CD14-positive monocyte (primary cell): ENCODE data around the gene MSRB1. TPM values are rescaled to one million over a fixed set of nuclear protein-coding genes. Genes with fewer than 3 reads are reported as not detected.

Experiments used
- DNase-seq, 3 donors: peaks; one replicate each; pipeline ENCODE4 v3.0.0-alpha.2; 2011 to 2022
- H2AFZ ChIP-seq: 2 replicates; pipeline ENCODE4 v1.6.0; 2012; ENCODE audit warnings: mild to moderate bottlenecking, low read depth, low read length, inconsistent platforms; ENCODE audit not compliant: insufficient read depth, poor library complexity, severe bottlenecking
- H3K27ac ChIP-seq, 2 donors: 1 replicate in 1 of 2; 2 replicates in 1 of 2; pipeline ENCODE4 v1.5.1; 2012 to 2013; ENCODE audit warnings: low read length in 2 of 2, control low read depth in 1 of 2, inconsistent platforms in 1 of 2, low read depth in 1 of 2, mild to moderate bottlenecking in 1 of 2
- H3K27me3 ChIP-seq, 2 donors: one replicate each; pipeline versions ENCODE4 v1.6.0 to v1.6.1; 2011 to 2013; ENCODE audit warnings: low read length in 2 of 2; ENCODE audit not compliant: control insufficient read depth in 2 of 2, insufficient read depth in 2 of 2
- H3K36me3 ChIP-seq, 2 donors: replicated peaks in 1 of 2; 1 replicate in 1 of 2; 2 replicates in 1 of 2; pipeline versions ENCODE4 v1.5.1 to v1.6.1; 2012 to 2013; ENCODE audit warnings: low read length in 2 of 2, control low read depth in 1 of 2, inconsistent platforms in 1 of 2, mild to moderate bottlenecking in 1 of 2; ENCODE audit not compliant: insufficient read depth in 2 of 2, control insufficient read depth in 1 of 2
- H3K4me1 ChIP-seq, 2 donors: 1 replicate in 1 of 2; 2 replicates in 1 of 2; pipeline versions ENCODE4 v1.5.1 to v1.6.1; 2012 to 2013; ENCODE audit warnings: low read length in 2 of 2, control low read depth in 1 of 2, inconsistent platforms in 1 of 2, mild to moderate bottlenecking in 1 of 2, moderate library complexity in 1 of 2; ENCODE audit not compliant: insufficient read depth in 2 of 2, control insufficient read depth in 1 of 2
- H3K4me2 ChIP-seq: replicated peaks from 2 replicates; pipeline ENCODE3; 2012; ENCODE audit warnings: low read length, moderate library complexity, mild to moderate bottlenecking; ENCODE audit not compliant: poor library complexity, severe bottlenecking; ENCODE audit errors: extremely low read depth
- H3K4me3 ChIP-seq, 3 experiments: fragments of 200-600 bp in 1 of 3; sonication (generic) in 1 of 3; replicated peaks in 1 of 3; 1 replicate in 2 of 3; 2 replicates in 1 of 3; pipeline ENCODE4 v1.5.1; 2011 to 2013; ENCODE audit warnings: low read length in 3 of 3, mild to moderate bottlenecking in 3 of 3, control low read depth in 2 of 3, low read depth in 2 of 3, inconsistent platforms in 1 of 3, moderate library complexity in 1 of 3
- H3K79me2 ChIP-seq: 2 replicates; pipeline ENCODE4 v1.6.0; 2012; ENCODE audit warnings: mild to moderate bottlenecking, control low read depth, inconsistent platforms, low read length, moderate library complexity; ENCODE audit not compliant: insufficient read depth
- H3K9ac ChIP-seq: 2 replicates; pipeline ENCODE4 v1.6.0; 2017; ENCODE audit warnings: low read length, mild to moderate bottlenecking; ENCODE audit not compliant: insufficient read depth, poor library complexity, severe bottlenecking
- H3K9me3 ChIP-seq, 2 donors: replicated peaks in 1 of 2; 1 replicate in 1 of 2; 2 replicates in 1 of 2; pipeline versions ENCODE4 v1.5.1 to v1.6.1; 2012 to 2013; ENCODE audit warnings: low read length in 2 of 2, control low read depth in 1 of 2; ENCODE audit not compliant: control insufficient read depth in 1 of 2, insufficient read depth in 1 of 2
- H4K20me1 ChIP-seq: 2 replicates; pipeline ENCODE4 v1.6.0; 2012; ENCODE audit warnings: mild to moderate bottlenecking, low read length, control low read depth, moderate library complexity; ENCODE audit not compliant: insufficient read depth
- H3K27ac Mint-ChIP-seq, 7 donors: one replicate each; pipeline ENCODE4 v1.8.0; 2020; ENCODE audit warnings: mild to moderate bottlenecking in 7 of 7, mixed read lengths in 7 of 7, moderate library complexity in 6 of 7, inconsistent platforms in 2 of 7
- H3K27me3 Mint-ChIP-seq, 3 donors: one replicate each; pipeline ENCODE4 v1.8.0; 2021 to 2022; ENCODE audit warnings: low read depth in 3 of 3, mild to moderate bottlenecking in 3 of 3, mixed read lengths in 3 of 3, moderate library complexity in 3 of 3, inconsistent platforms in 1 of 3
- H3K36me3 Mint-ChIP-seq, 2 donors: one replicate each; pipeline ENCODE4 v1.8.0; 2020; ENCODE audit warnings: mixed read lengths in 2 of 2, inconsistent platforms in 1 of 2, mild to moderate bottlenecking in 1 of 2
- H3K4me1 Mint-ChIP-seq: one replicate; pipeline ENCODE4 v1.8.0; 2020; ENCODE audit warnings: mild to moderate bottlenecking, mixed read lengths
- H3K4me3 Mint-ChIP-seq, 2 donors: one replicate each; pipeline ENCODE4 v1.8.0; 2020; ENCODE audit warnings: mild to moderate bottlenecking in 2 of 2, mixed read lengths in 2 of 2, moderate library complexity in 1 of 2
- H3K9me3 Mint-ChIP-seq, 7 donors: one replicate each; pipeline ENCODE4 v1.8.0; 2020 to 2022; ENCODE audit warnings: mixed read lengths in 7 of 7, mild to moderate bottlenecking in 6 of 7, moderate library complexity in 6 of 7, inconsistent platforms in 2 of 7
- CTCF ChIP-seq: fragments of 200-600 bp; IDR thresholded peaks from one replicate; pipeline ENCODE4 v1.8.0; 2022; ENCODE audit warnings: antibody characterized with exemption, mild to moderate bottlenecking
- WGBS: methylation state at CpG from one replicate; pipeline ENCODE4 v1.1.5; 2013; ENCODE audit warnings: missing lambda C conversion rate; ENCODE audit not compliant: insufficient coverage; 5-methylcytosine and 5-hydroxymethylcytosine counted together
- intact Hi-C, 2 donors: fragments of 100-400 bp; cut with micrococcal nuclease; formaldehyde crosslinking; loops; one replicate each; pipeline versions ENCODE4 v1.15.0 to v1.15.1; 2023
- polyA plus RNA-seq, 3 donors: library from polyadenylated mRNA; depleted of rRNA in 1 of 3; unstranded in 2 of 3; stranded (reverse) in 1 of 3; fragments of 300-500 nt in 2 of 3; fragments of >200 nt in 1 of 3; fragmentation: Illumina TruSeq in 2 of 3; gene quantifications; 1 replicate in 2 of 3; 2 replicates in 1 of 3; pipeline ENCODE4 v1.2.3, GENCODE V29; 2012 to 2021

The MSRB1 gene
- polyA plus RNA-seq, 3 donors = 116 to 427 (median 416) TPM

GRCh38 chr16:1950047-1950446, 7.0 kb upstream of the MSRB1 start:
- no peak overlapping the region for H3K4me3 ChIP-seq
- H3K27me3 ChIP-seq = no peaks in the 10 kb centered on the region
- no peak overlapping the region for H3K4me2 ChIP-seq
- Mint-ChIP-seq H3K4me1 (no peaks in the 10 kb centered on the region), H3K36me3 (no peaks in the 10 kb centered on the region), H3K27ac (no peak overlapping the region), H3K4me3 (no peak overlapping the region), H3K27me3 (peaks cover 4 to 15% (median 12%) of the 10 kb centered on the region in 3 donors), H3K9me3 (no peaks in the 10 kb centered on the region)
- 76% methylated on average over 6 of the region's 7 CpGs for WGBS
- no peaks in the 10 kb centered on the region for H3K9me3 ChIP-seq
- no peak overlapping the region for H2AFZ ChIP-seq
- H3K9ac ChIP-seq = no peak overlapping the region
- H3K4me1 ChIP-seq = no peaks in the 10 kb centered on the region
- TF ChIP-seq CTCF = no peak
- intact Hi-C loops = no loop called here
- H3K27ac ChIP-seq = no peak overlapping the region
- DNase-seq = no peak
- no peaks in the 10 kb centered on the region for H4K20me1 ChIP-seq
- no peaks in the 10 kb centered on the region for H3K79me2 ChIP-seq
- no peaks in the 10 kb centered on the region for H3K36me3 ChIP-seq

GRCh38 chr16:1949507-1949906, 6.5 kb upstream of the MSRB1 start:
- no peaks in the 10 kb centered on the region for H3K9me3 Mint-ChIP-seq
- Histone ChIP-seq H3K4me2 (no peak overlapping the region), H3K4me3 (no peak overlapping the region), H3K27ac (no peak overlapping the region), H2AFZ (no peak overlapping the region), H3K4me1 (no peaks in the 10 kb centered on the region), H4K20me1 (no peaks in the 10 kb centered on the region), H3K9ac (no peak overlapping the region), H3K36me3 (no peaks in the 10 kb centered on the region), H3K9me3 (no peaks in the 10 kb centered on the region), H3K79me2 (no peaks in the 10 kb centered on the region), H3K27me3 (no peaks in the 10 kb centered on the region)
- WGBS = 100% methylated on average over 4 of the region's 11 CpGs
- intact Hi-C loops = loop anchor here in 1 of 2 donors (10.0 kb wide), 1 partner anchor 205 kb away; the partner anchor contains the start of gene TRAF7
- TF ChIP-seq CTCF = no peak
- peaks cover 2 to 13% (median 8%) of the 10 kb centered on the region in 3 donors for H3K27me3 Mint-ChIP-seq
- H3K4me1 Mint-ChIP-seq = no peaks in the 10 kb centered on the region
- no peaks in the 10 kb centered on the region for H3K36me3 Mint-ChIP-seq
- no peak overlapping the region for H3K4me3 Mint-ChIP-seq
- no peak overlapping the region for H3K27ac Mint-ChIP-seq
- no peak for DNase-seq
